Measurements from ENCODE around the gene MYL7.
A peak's percentile ranks its signal among the peaks of the same experiment; 100 is the strongest.
"Not testable (repeated sequence)": the region's sequence is repeated elsewhere in the genome, so short reads cannot be mapped to it uniquely, and the experiment has no call there.

MYL7 gene

GRCh38 chr7:44128721-44129582 lies 12.2 kb downstream of the MYL7 start:
- DNase-seq: no peak

- no peak for DNase-seq
Measured at GRCh38 chr7:44127161-44127560, 14.0 kb downstream of the MYL7 start.

GRCh38 chr7:44126574-44126973 lies 14.6 kb downstream of the MYL7 start:
- not testable (repeated sequence) for DNase-seq

GRCh38 chr7:44124822-44125202 lies 16.3 kb downstream of the MYL7 start:
- no peak for DNase-seq

GRCh38 chr7:44123190-44124003 lies 17.7 kb downstream of the MYL7 start, which contains the start of gene POLD2:
Gene POLD2, minus strand, starts transcription at chr7:44123548. Its CDS starts 1,495 bp downstream, at chr7:44122053.
- peak; percentile 96 to 97 for DNase-seq

GRCh38 chr7:44122529-44122928 lies 18.6 kb downstream of the MYL7 start:
- no peak for DNase-seq

- DNase-seq: no peak
Measured at GRCh38 chr7:44121761-44122420, 19.2 kb downstream of the MYL7 start.

GRCh38 chr7:44120395-44120794 lies 20.7 kb downstream of the MYL7 start:
- no peak for DNase-seq

- DNase-seq: no peak
Measured at GRCh38 chr7:44119829-44120380, 21.2 kb downstream of the MYL7 start.

- DNase-seq: no peak
Measured at GRCh38 chr7:44117801-44118429, 23.2 kb downstream of the MYL7 start.

GRCh38 chr7:44116789-44117666 lies 24.1 kb downstream of the MYL7 start:
- DNase-seq: no peak

GRCh38 chr7:44116087-44116788 lies 24.9 kb downstream of the MYL7 start:
- no peak for DNase-seq

- no peak for DNase-seq
Measured at GRCh38 chr7:44114586-44115310, 26.4 kb downstream of the MYL7 start.

GRCh38 chr7:44113764-44114354 lies 27.3 kb downstream of the MYL7 start:
- DNase-seq: no peak

GRCh38 chr7:44112997-44113763 lies 28.0 kb downstream of the MYL7 start:
- no peak for DNase-seq

- DNase-seq: no peak
Measured at GRCh38 chr7:44112231-44112996, 28.7 kb downstream of the MYL7 start.

GRCh38 chr7:44111761-44112160 lies 29.4 kb downstream of the MYL7 start:
- no peak for DNase-seq
